ENCODE measurements around the gene PSMB10.

GRCh38 chr16:67946128-67946569, 9.5 kb upstream of the PSMB10 start:
- TF ChIP-seq CTCF (IDR thresholded peaks at IDR 0.05; ENCODE audit: low read depth, low read length) (no peak), MYC (IDR thresholded peaks at IDR 0.05; ENCODE audit: low read depth, low read length) (no peak), POLR2A (IDR thresholded peaks at IDR 0.05; ENCODE audit: extremely low read depth, insufficient read length) (no peak)
- TF ChIP-seq, protein P1, sequence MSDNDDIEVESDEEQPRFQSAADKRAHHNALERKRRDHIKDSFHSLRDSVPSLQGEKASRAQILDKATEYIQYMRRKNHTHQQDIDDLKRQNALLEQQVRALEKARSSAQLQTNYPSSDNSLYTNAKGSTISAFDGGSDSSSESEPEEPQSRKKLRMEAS (IDR thresholded peaks at IDR 0.05; ENCODE audit: low read depth, low read length), result no peak

Measured in NB4 (cell line).